HG02571 (cell line): Measurements from ENCODE around the gene SLC37A1.

Experiments used
- ATAC-seq: cut with Tn5 transposase; IDR thresholded peaks from one replicate; pipeline ENCODE4 v1.9.1; 2021; ENCODE audit warnings: mild to moderate bottlenecking, moderate library complexity; ENCODE audit not compliant: unreplicated experiment

SLC37A1 gene

GRCh38 chr21:42558846-42559245 is 45.2 kb downstream of the SLC37A1 start:
- ATAC-seq: no peak

GRCh38 chr21:42559326-42559725 is 45.7 kb downstream of the SLC37A1 start:
- no peak for ATAC-seq

- no peak for ATAC-seq
Observed at GRCh38 chr21:42560517-42561179, 47.0 kb downstream of the SLC37A1 start.

DNA sequence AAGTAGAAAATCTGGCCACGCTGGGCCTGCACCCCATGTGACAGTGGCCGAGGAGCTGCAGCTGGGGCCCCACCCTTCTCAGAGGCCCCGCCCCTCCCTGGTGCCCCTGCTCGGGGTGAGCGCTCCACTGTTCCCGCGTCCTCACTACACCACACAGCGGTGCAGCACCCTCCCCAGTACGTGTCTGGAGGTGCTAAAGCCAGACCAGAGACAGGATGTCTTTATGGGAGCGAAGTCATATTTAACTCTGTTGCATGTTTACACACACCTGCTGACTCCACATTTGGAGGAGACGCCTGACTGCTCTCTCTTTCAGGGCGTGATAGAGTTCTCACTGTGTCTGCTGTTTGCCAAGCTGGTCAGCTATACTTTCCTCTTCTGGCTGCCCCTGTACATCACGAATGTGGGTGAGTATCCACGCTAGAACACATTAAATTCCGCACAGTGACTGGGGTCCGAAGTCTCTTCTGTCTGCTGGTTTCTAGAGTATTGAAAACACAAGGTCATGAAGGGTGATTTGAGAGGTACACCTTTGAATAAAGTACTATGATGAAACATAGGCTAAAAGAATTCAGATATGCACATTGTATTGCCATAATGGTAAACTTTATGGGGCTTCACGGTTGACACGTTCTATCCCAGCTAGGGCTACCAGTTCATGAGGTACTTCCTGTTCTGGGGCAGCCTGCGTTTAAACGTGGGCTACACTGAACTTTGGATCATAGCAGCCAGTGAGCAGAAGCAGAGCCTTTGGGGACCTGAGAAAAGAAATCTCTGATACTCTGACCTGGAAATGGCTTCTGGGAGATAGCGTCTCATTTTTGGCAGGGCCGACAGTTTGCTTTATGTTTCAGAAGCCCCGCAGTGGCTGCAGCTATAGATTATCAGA is 48.4 kb downstream of the SLC37A1 start:
- ATAC-seq: no peak

DNA sequence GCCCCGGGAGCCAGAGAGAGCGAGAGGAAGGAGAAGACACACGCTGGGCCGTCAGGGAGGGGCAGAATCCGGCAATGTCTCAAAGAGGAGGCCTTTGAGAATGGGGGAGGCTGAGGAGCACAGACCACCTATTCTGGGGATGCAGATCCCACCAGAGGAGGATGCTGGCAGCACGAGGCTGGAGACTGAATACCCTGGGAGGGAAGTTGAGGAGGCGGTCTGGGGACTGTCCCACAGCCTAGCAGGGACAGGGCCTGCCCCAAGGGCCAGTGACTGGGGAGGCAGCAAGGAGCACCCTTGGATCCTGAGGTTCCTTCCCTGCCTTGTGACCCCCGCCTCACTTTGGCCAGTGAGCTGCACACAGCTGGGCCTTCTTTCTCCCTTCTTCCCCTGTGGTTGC is 49.2 kb downstream of the SLC37A1 start:
- no peak for ATAC-seq

- ATAC-seq: no peak
Observed at GRCh38 chr21:42563261-42563660, 49.6 kb downstream of the SLC37A1 start.

GRCh38 chr21:42563686-42564085 is 50.0 kb downstream of the SLC37A1 start:
- no peak for ATAC-seq

GRCh38 chr21:42564561-42564971 is 50.9 kb downstream of the SLC37A1 start:
- ATAC-seq: no peak

GRCh38 chr21:42565206-42565810 is 51.7 kb downstream of the SLC37A1 start:
- ATAC-seq: no peak

DNA sequence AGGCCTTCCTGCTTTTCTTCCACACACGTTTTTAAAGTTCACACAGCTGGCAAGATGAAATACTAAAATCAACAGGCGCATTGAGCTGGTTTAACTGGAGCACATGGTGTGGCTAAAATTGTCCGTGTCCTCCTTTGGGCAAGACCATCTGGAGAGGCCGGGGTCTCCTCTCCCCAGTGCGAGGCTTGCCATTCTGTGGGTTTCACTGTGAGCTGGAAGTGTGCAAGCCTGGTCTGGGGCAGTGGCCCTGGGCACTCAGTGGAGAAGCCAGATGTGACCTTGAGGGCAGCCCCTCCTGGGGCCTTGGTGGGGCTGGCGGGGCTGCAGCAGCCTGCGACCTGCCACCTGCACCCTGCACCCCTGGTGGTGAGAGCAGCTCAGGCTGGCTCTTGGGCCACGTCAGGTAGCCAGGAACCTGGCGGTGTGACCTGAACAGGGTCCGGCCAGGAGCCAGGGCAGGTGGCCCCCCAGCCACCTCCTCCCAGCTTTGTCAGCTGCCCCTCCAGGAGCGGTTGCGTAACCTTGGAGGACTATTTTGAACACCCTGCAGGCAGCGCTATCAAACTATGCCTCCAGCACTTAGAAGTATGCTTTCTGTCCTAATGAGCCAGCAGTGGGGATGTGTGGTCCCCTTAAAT is 52.4 kb downstream of the SLC37A1 start:
- ATAC-seq: no peak

GRCh38 chr21:42566524-42567213 is 53.0 kb downstream of the SLC37A1 start:
- ATAC-seq: no peak

DNA sequence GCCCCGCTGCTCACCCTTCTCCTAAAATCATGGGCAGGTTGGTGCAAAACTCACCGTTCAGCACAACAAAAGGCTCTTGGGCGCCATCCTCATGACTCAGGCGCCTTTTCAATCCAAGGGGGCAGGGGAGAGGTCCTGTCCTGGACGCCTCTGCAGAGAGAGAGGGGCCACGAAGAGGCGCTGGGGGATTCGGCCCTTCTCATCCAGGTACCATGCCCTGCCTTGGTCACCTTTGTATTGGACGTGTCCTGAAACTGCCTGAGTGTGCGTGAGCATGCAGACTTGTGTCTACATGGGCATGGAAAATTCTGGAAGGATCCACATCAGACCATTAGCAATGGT is 53.5 kb downstream of the SLC37A1 start:
- ATAC-seq: no peak

DNA sequence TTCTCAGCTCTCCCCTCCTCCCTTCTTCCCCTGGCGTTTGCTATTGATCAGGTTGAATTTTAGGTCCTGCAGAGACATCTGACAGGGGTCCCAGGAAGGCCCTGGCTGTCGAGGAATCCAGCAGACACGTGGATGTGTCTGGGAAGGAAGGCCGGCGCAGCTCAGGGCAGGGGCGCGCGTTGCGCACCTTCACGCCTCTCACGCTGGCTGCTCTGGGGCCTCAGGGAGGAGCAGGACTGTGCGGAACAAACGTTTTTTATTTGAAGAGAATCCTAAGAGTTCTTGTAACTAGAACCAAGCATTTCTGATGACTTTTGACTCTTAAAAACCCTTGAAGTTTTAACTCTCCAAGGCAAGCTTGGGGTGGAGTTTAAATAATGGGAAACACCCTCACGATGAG is 54.2 kb downstream of the SLC37A1 start:
- no peak for ATAC-seq

DNA sequence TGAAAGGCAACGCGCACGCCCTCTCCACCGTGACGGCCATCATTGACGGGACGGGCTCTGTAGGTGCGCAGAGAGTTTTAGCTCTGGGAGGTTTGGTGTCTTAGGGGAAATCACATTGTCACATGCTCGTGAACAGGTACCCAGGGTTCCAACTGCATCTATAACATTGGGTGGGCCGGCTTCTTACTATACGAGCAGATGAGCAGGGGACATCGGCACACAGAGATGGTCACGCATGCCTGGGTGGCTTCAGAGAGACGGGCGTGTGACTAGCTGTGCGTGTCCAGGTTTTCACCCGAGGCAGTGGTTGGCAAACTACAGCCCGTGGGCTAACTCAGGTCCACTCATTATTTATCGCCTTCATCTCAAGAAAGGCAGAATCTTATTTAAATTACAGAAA is 54.7 kb downstream of the SLC37A1 start:
- no peak for ATAC-seq

DNA sequence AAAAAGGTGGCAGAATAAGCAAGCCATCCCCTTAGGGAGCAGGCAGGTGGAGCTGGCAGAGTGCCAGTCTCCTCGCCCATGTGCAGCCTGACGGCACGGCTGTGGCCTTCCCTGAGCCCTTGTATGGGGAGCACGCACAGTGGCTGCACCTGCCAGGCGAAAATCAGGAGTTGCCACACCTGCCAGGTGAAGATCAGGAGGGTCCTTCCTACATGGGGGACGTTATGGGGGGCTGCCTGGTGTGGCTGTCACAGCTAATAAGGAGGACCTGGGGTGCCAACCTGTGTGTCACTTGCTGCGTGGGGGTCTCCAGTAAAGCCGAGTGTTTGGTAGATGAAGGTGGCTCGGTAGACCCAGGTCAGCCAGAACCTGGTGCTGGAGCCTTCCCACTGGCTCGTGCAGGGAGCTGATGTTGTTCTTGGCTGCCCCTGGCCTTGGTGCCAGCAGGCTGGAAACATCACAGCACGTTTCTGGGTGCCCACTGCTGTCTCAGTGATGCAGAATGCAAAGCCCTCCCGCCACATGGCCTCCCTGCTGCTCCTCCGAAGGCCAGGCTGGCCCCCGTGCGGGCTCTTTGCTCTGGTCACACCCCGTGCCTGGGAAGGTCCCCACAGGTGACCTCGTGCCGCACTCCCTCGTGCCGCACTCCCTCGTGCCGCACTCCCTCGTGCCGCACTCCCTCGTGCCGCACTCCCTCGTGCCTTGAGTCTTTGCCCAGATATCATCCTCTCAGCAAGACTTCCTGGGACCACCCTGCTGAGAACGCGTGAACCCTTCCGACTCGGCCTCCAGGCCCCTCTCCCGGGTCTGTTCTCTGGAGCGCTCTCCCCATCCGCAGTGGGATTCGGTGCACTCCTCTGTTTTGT is 55.4 kb downstream of the SLC37A1 start:
- ATAC-seq: no peak

GRCh38 chr21:42569732-42570301 is 56.2 kb downstream of the SLC37A1 start:
- no peak for ATAC-seq

- ATAC-seq: no peak
Observed at GRCh38 chr21:42570362-42570761, 56.7 kb downstream of the SLC37A1 start.

DNA sequence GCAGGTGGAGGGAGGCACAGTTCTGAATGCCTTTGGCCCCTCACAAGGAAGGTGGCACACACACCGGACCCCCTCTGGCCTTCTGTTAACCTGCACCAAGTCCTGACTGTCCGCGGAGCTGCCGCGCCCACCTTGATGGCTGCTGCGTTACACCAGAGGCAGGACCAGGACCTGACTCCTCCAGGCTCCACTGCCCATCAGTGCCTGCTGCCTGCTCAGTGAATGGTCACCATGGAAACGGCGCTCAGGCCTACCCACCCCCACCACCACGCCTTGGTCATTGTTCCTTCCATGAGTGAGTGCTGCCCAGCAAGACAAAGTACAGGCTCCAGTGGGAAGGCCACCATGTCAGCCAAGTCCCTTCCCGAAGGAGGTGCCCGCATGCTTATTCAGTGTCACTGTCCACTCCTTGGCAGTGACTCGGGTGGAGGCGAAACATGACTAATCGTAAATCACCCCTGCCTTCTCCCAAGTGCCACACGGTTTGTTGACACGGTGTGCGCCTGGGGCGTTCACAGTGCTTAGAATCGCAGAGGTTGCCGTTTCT is 57.3 kb downstream of the SLC37A1 start:
- ATAC-seq: no peak

DNA sequence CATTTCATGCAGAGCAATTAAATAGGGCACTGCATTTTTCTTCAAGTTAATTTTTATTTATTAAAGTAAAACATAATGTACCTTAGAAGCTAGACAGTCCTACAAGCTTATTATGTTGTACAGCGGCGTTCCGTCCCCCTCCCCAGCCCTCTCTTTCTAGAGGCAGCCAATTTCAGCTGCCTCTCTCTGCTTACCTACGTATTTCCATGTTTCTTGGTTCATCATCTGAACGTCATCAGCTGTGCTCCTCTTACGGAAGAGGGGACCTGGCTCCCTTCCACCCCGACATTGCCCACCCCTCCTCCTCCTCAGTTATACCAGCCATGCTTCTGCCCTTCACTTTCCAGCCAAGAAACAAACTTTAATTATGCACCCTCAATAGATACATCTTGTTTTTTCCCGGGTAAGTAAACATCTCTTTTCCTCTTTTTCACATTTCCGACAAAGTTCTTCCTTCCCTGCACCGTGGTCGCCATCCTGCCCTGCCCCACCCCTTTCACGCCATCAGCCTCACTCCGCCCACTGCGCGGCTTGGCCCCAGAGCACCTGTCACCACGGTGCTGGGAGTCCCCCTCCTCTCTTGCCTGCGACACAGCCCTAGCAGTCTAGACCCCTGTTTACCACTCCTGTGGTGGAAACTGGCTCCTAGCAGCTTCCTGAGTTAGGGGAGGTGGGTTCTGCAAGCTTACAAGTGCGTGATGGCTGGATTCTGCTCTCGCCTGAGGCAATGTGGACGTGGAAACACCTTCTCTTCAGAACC is 57.9 kb downstream of the SLC37A1 start:
- ATAC-seq: no peak
